DND-41 (cell line): ENCODE results near the gene DYRK1A.

Experiments used
- ATAC-seq: fragments of 200-7000 bp; cut with Tn5 transposase; 3 replicates; pipeline ENCODE4 v1.9.1; 2021; ENCODE audit warnings: low read depth; ENCODE audit not compliant: insufficient read depth
- DNase-seq: peaks from one replicate; pipeline ENCODE4 v3.0.0-alpha.2; 2020
- H2AFZ ChIP-seq: 2 replicates; pipeline ENCODE4 v1.6.0; 2012; ENCODE audit warnings: low read depth, low read length
- H3K27ac ChIP-seq: 2 replicates; pipeline ENCODE4 v1.5.1; 2012; ENCODE audit warnings: low read length, inconsistent platforms
- H3K27me3 ChIP-seq: fragments of 200-600 bp; sonication (generic); 2 replicates; pipeline ENCODE4 v1.6.0; 2012; ENCODE audit warnings: low read length, mild to moderate bottlenecking, inconsistent platforms; ENCODE audit not compliant: insufficient read depth, poor library complexity
- H3K36me3 ChIP-seq: 2 replicates; pipeline ENCODE4 v1.5.1; 2012; ENCODE audit warnings: low read length, inconsistent platforms; ENCODE audit not compliant: insufficient read depth
- H3K4me1 ChIP-seq: 2 replicates; pipeline ENCODE4 v1.5.1; 2012; ENCODE audit warnings: mild to moderate bottlenecking, low read length; ENCODE audit not compliant: insufficient read depth
- H3K4me2 ChIP-seq: 2 replicates; pipeline ENCODE4 v1.6.0; 2012; ENCODE audit warnings: mild to moderate bottlenecking, moderate library complexity, low read length, inconsistent platforms; ENCODE audit not compliant: insufficient read depth
- H3K4me3 ChIP-seq, 2 experiments: fragments of 200-600 bp in 1 of 2; shearing (Covaris generic) in 1 of 2; 2 replicates each; pipeline ENCODE4 v1.5.1; 2012 to 2016; ENCODE audit warnings: inconsistent platforms in 2 of 2, low read length in 2 of 2, mild to moderate bottlenecking in 2 of 2, low read depth in 1 of 2, moderate library complexity in 1 of 2
- H3K79me2 ChIP-seq: 2 replicates; pipeline ENCODE4 v1.6.0; 2012; ENCODE audit warnings: low read length, inconsistent platforms; ENCODE audit not compliant: insufficient read depth
- H3K9ac ChIP-seq: 2 replicates; pipeline ENCODE4 v1.6.0; 2012; ENCODE audit warnings: low read depth, mild to moderate bottlenecking, inconsistent platforms, low read length, moderate library complexity
- H3K9me3 ChIP-seq: 2 replicates; pipeline ENCODE4 v1.5.1; 2012; ENCODE audit warnings: low read length, moderate library complexity, mild to moderate bottlenecking, inconsistent platforms; ENCODE audit not compliant: insufficient read depth, severe bottlenecking
- H4K20me1 ChIP-seq: 2 replicates; pipeline ENCODE4 v1.6.0; 2012; ENCODE audit warnings: low read length; ENCODE audit not compliant: insufficient read depth
- EZH2 ChIP-seq: IDR thresholded peaks from 3 replicates; pipeline ENCODE4 v1.6.1; 2012; ENCODE audit warnings: borderline replicate concordance, low read depth, mild to moderate bottlenecking, moderate library complexity, low read length, inconsistent platforms; ENCODE audit not compliant: severe bottlenecking
- TF ChIP-seq, protein P1 (sequence below): IDR thresholded peaks from 2 replicates; pipeline ENCODE4 v1.5.1; 2012; ENCODE audit warnings: borderline replicate concordance, low read length, moderate library complexity, mild to moderate bottlenecking; ENCODE audit not compliant: poor library complexity, severe bottlenecking; ENCODE audit errors: extremely low read depth

Gene DYRK1A

DNA sequence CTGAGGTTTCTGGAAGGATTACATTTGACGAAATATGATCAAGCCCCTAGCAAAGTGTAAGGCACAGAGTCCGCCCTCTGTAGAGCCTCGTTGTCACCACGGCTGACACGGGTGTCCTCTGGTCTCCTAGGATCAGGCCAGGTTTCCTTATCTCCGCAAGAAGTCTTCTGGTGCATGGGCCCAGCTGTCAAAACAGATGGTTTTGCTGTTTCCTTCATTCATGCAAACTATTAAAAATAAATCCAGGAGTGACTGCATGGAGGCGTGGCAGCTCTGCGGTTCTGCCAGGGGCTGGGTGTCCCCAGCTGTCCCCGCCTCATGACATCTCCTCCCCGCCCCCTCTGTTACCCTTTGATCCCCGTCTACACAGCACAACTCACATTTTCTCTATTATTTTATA is 209.0 kb downstream of the DYRK1A start:
- peaks cover 22% of the 10 kb centered on the region for H3K9me3 ChIP-seq
- no peak overlapping the region for H3K27ac ChIP-seq
- no peaks in the 10 kb centered on the region for H3K79me2 ChIP-seq
- ATAC-seq (no peak), DNase-seq (no peak)
- no peaks in the 10 kb centered on the region for H3K27me3 ChIP-seq
- no peak overlapping the region for H3K9ac ChIP-seq
- no peaks in the 10 kb centered on the region for H4K20me1 ChIP-seq
- no peak overlapping the region for H3K4me3 ChIP-seq
- no peak for TF ChIP-seq EZH2
- TF ChIP-seq, protein P1, sequence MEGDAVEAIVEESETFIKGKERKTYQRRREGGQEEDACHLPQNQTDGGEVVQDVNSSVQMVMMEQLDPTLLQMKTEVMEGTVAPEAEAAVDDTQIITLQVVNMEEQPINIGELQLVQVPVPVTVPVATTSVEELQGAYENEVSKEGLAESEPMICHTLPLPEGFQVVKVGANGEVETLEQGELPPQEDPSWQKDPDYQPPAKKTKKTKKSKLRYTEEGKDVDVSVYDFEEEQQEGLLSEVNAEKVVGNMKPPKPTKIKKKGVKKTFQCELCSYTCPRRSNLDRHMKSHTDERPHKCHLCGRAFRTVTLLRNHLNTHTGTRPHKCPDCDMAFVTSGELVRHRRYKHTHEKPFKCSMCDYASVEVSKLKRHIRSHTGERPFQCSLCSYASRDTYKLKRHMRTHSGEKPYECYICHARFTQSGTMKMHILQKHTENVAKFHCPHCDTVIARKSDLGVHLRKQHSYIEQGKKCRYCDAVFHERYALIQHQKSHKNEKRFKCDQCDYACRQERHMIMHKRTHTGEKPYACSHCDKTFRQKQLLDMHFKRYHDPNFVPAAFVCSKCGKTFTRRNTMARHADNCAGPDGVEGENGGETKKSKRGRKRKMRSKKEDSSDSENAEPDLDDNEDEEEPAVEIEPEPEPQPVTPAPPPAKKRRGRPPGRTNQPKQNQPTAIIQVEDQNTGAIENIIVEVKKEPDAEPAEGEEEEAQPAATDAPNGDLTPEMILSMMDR, result no peak
- H3K4me1 ChIP-seq, result no peaks in the 10 kb centered on the region
- H3K4me2 ChIP-seq, result no peak overlapping the region
- H2AFZ ChIP-seq, result no peak overlapping the region
- no peaks in the 10 kb centered on the region for H3K36me3 ChIP-seq
